Stimulated activated CD8-positive, alpha-beta memory T cell treated with anti-CD3 and anti-CD28 coated beads, Interleukin-4, amount 100 ng/mL, for 4 hours (primary cell): ENCODE data around the gene CXCR2.
"Not testable (repeated sequence)": the region's sequence is repeated elsewhere in the genome, so short reads cannot be mapped to it uniquely, and the experiment has no call there.

Source experiments
- DNase-seq, 2 donors: peaks; one replicate each; pipeline ENCODE4 v3.0.0-alpha.2; 2020; ENCODE audit warnings: low read depth in 2 of 2, low spot score in 1 of 2

CXCR2 gene

DNA sequence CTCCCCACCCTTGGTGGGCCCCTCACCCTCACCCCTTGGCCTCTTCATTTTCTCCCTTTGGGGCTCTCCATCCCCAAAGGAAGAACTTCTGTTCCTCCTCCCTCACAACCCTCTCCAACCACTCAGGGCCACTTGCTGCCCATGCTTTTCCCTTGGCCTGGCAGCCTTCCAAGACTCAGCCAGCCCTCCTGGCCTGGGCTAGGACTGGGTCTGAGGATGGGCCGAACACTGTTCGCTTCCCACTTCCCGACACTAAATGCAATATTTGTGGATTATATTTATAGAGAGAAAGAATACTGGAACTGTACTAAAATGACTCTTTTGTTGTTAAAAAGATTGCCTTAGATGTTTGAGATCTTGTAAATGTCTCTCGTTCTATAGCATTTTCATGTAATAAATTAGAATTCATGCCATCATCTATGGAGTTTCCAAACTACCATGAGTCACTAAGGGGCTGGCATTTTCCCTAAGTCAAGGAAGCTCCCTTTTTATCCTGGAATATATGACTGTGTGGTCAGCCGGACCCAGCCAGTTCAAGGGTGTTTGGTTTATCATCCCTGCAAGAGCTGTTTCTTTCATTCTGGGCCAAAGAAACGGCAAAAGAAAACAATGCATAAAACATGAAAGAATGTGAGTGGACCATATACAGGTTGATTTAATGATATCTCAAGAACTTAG is 3.8 kb downstream of the CXCR2 start:
- no peak for DNase-seq

DNA sequence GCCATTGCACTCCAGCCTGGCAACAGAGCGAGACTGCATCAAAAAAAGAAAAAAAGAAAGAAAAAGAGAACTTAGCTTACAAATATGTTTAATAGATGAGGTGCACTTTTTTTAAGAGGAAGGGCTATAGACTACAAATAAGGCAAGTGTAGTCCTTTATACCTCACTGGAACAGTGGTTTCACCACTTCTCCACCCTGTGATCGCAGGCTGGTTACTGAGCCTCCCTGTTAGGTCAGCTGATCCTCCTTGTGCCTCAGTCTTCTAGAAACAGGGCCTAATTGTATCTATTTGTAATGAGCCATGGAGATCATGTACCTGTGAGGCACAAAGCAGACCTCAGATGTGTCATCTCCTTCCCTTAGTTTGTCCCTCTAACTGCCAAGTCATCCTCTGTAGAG is 4.5 kb downstream of the CXCR2 start:
- DNase-seq, result no peak

DNA sequence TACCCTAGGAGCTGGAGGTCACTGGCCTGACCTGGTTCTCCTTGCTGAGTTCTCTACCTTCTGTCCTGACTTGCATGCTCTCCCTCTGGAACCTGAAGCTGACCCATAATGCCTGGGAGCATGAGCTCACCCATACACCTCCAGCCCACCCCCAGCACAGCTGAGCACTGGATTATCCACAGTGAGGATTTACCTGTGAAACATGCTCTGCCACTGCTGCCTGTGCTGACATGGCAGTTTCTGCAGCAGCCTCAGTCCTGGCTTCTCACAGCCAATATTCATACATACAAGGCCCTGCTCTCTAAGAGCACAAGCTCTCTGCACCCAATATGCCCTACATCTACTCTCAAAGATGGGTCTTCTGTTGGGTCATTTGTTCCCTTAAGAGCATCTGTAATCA is 5.0 kb downstream of the CXCR2 start:
- no peak for DNase-seq

DNA sequence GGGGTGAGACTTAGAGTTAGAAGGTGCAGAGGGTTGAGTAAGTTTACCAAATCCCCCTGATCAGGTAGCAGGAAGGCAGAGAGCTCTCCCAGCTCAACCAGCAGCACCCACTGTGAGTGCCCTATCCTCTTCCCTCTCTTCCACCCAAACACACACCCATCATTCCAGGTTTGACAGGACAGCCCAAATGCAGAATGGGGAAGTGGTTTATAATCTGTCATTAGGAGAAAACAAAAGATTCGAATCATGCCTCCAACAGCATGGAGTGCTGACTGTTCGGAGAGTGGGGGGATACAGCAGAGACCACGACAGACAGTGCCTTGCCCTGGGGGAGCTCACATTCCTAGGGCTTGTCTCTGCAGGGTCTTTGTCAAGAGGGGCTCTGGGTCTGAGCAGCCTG is 11.7 kb downstream of the CXCR2 start:
- DNase-seq, result no peak

DNA sequence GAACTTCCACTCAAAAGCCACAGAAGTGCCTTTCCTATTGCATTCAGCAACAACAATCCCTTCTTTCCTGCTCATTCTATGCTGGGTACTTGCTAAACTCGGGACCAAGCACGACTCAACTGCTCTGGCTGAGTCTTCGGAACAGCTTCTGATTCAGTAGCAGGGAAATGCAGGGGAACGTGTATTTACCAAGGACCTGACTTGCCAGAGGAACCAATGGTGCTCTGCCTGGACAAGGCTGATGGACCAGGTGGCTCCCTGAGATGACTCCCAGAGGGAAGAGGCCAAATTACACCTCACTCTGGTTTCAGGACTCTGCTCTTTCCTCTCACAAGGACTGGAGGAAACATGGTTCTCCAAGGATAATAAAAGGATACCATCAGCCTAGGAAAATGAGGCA is 12.2 kb downstream of the CXCR2 start:
- DNase-seq, result no peak

DNA sequence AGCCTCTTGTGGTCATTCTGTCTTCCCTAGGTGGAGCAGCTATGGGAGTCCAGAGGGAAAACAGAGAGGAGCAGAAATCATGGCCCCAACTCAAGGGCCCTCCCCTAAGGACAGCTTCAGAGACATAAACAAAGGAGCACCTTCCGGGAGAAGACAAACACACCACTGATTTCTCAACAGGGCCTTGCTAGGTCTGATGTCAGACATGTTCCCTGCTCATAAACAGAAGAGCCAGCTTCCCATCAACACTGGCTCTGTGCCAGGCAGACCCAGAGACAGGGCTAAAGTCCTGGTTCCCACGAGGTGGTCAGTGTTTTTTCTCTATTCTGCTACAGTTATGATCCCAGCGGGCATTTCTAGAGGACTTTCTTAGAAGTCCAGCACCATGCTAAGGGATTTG is 19.3 kb downstream of the CXCR2 start:
- no peak for DNase-seq

DNA sequence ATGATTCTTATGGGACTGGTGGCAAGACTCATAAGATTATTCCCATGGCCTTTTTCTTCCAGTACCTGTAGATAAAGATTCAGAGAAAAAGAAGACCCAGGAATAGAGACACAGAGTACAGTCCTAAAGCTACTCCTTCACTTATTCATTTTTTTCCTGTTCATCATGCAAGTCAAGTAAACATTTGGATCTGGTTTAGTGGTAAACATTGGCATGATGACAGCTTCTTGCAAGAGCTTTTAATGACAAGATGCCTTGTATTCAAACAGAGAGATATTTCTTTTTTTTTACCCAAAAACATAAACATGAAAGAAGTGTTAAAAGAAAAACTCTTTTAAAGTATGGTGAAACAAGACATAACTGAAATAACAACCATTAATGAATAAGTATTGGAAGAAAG is 20.2 kb downstream of the CXCR2 start:
- no peak for DNase-seq

DNA sequence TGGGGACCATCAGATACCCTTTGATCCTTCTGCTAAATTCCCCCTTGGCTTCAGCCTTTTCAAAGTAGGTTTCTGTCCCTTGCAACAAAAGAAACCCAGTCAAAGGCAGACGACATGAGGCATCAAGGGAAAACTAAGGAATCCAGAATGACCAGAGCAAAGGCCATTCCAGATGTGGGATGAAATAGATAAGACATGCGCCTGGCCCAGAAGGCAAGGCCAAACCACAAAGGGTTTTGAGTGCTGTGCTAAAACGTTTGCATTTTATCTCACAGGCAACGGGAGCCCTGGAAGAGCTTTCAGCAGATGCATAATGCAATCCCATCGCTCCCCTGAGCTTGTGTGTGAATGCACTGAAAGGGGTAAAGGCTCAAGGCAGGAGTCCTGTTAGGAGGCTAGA is 23.3 kb downstream of the CXCR2 start:
- no peak for DNase-seq

DNA sequence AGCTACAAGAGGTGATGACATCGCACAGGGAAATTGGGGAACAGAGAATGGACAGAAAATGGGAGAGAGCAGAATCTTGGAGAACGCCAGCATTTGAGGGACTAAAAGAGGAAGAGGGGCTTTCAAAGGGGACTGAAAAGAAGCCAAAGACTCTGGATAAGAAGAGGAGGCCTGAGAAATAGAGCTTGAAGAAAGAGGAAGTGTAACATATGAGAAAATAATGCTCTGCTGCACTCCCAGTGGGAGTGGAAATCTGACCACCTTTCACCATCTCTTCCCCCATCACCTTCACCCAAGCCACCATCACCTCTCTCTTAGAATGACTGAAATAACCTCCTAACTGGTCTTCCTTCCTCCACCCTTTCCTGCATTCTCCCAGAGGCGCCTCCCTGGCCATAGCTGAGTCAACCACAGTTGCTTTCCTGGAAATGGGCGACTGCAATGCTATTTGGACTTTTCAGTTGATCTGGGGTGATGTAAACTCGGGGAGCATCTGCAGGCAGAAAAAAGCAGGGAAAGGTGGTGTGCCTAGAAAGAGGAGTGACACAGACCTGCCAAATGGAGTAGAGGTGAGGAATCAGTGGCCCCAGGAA is 24.1 kb downstream of the CXCR2 start:
- no peak for DNase-seq

DNA sequence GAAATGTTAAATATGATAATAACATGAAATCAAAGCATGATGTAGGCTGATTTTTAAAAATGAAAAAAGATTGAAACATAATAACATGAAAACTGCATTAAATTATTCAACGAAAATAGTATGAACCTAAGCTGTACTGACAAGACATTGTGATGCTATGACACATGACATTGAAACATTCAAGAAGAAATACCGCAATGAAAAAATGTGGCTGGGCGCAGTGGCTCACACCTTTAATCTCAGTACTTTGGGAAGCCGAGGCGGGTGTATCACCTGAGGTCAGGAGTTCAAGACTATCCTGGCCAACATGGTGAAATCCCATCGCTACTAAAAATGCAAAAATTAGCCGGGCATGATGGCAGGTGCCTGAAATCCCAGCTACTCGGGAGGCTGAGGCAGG is 26.3 kb downstream of the CXCR2 start:
- DNase-seq, result no peak

DNA sequence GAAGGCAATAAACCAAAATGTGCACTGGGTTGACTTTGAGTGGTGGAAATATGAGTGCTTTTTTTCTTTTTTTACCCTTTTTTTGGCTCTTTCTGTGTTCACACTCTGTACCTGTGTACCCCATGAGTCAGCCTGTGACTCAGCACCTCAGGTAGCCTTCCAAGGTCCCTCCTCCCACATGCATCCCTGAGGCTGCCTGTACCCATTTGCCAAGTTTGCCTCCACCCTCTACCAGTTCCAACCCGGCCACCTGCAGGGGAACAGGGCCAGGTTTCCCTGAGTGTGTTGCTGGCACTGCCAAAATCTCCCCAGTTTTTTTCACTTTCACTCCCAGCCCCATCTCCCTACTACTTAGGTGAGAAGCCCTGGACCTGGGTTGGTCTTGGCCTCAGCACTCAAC is 26.9 kb downstream of the CXCR2 start:
- DNase-seq, result no peak

DNA sequence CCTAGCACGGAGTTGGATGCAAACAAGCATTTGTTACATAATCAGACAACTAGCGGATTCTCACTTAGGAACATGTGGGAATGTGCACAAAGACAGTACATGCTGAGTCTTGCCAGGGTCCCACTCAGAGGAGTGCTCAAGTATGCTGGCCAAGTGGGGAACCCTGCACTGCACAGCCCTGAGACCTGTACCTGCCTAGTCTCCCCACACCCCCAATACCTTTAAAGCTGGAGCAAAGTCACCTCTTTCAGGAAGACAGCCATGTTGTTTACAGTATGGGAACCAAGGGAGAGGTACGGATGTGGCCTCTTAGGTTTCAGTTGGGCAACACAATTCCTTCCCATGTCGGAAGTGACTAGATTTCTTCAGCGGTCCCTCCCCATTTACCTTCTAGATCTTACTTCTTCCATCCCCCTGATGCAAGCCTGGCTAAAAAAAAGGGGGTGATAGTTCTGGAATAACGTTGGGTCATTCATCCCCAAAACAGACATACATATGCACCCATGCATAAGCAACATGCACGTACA is 30.2 kb downstream of the CXCR2 start:
- no peak for DNase-seq

DNA sequence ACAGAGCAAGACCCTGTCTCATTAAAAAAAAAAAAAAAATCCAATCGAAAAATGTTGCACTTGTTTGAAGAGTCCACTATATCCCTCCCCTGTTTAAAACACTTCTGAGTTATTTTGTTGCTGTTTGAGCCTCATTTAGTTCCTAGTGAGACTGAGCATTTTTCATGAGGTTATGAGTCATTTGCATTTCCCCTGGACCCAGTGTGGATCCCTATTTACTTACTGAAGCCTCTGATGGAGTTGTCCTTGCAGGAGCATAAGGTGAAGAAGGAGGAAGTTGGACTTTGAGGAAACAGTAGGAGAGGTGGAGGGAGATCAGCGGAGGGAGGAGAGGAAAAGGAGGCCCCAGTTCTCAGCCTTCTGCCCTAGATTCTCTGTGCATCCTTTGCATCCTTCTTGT is 35.8 kb downstream of the CXCR2 start:
- DNase-seq, result no peak

DNA sequence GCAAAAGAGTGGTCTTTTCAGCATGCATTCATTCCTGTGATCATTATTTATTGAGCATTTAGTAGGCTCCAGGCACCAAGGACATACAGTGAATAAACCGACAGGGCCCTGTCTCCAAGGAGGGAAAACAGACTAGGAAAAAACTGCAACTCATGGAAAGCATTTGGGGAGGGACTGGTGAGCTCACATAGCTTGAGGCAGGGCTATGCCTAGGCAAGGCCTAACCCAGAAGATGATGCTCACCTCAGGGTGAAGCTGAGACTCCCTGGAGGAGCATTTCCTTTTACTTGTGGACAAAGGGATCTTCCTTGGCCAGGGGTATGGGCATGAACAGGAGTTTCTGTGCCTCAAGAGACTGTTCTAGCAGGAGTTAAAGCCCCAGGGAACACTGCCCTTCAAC is 37.0 kb downstream of the CXCR2 start:
- DNase-seq, result no peak

DNA sequence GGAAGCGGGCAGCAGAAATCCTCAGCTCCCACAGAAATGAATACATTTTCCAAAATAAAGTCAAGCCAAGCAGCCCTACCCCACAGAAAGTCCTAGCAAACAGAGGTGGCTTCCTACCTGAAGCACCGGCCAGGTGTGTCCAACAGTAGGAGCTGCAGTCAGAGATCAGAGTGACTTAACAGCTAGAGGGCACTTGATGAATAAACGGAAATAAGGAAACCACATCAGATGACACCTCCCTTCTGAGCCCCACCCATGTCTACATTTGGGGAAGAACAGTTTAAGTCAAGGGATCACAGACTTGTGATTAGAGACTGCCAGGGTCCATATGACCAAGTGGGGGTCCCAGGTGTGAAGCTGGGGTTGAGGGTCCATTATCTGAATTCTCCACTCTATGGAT is 41.0 kb downstream of the CXCR2 start, which contains the start of gene CXCR1:
Gene CXCR1 (minus strand): TSS at position 172 of the 400 bp plus-strand sequence. CDS start 1,751 bp downstream, outside the sequence.
- DNase-seq, result peak; percentile 2 to 8

DNA sequence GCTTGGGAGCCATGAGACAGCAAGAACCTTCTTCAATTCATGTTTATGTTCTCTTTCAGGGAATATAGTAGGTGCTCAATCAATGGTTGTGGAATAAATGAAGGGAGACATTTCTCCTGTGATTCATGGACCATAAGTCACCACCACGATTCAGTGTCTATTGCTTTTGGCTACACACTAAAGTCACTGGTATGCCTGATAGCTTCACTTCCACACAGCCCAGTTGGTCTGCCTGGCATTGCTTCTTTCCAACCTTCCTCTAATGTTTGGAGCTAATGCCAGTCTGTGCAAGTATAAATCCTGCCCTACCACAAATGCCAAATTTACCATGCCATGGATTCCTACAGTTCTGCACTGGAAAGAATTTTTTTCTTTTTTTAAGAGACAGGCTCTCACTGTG is 42.2 kb downstream of the CXCR2 start:
- DNase-seq, result no peak

DNA sequence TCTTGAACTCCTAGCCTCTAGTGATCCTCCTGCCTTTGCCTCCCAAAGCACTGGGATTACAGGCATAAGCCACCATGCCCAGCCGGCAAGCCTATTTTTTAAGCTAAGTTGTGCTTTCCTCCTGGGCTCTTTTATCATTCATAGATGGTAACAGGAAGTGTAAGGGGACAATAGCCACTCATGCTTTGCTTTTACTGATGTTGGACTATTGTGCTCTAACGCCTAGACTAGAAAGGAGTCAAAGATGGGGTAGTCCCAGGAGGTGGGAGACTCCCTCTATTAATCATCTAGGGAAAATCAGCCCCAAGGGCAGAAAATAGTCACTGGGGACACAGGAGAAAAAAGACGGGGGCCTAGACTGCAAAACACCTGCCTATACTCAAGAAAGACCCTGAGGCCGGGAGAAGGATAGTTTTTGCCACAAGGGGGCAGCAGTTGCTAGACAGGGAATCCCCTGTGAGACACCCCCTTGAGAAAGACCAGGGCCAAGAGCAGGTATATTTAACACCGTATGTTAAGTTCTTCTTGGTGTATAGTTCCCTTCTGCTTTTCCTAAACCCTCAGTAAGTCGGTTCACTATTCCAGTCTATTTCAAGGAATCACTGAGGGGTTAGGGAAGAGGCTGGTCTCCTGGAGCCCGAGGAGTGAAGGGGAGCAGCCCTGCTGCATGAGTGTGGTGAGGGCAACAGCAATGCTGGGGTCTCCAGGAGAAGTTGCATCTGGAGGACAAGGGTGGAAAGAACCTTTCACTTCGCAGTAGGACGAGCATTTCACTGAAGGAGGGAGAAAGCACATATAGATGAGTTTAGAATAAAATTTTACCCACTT is 43.0 kb downstream of the CXCR2 start:
- peak; percentile 50 to 62 for DNase-seq

DNA sequence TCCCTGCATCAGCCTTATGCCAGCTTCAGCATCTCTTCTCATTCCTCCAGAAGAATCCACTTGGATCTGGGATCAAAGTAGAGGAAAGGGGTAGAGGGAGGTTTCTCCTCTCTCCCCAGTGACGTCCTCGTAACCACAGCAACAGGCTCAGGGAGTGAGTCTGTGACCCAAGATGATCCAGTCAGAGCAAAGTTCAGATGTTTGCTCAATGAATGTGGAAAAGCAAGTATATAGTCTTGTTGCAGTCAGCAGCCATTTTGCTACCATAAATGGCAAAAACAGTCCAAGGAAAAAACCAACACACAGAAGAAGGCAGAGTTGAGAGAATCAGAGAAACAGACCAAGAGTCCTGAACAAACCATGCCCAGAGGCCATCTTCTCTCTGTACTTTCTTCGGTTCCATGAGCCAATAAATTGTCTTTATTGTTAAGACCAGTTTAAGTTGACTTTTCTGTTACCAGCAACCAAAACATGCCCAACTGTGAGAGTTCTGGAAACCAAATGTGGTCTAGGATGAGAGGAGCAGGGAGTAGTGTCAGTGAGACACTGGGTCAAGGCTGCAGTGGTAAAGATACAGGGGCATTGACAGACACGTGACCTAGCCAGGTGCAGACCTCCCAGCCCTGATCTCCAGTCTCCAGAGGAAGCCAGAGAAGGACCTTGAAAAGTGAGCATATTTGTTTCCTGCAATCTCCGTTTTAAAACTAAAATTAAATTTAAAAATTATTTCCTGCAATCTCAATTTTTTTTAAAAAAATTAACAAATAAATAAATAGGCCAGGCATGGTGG is 44.1 kb downstream of the CXCR2 start:
- DNase-seq, result no peak

DNA sequence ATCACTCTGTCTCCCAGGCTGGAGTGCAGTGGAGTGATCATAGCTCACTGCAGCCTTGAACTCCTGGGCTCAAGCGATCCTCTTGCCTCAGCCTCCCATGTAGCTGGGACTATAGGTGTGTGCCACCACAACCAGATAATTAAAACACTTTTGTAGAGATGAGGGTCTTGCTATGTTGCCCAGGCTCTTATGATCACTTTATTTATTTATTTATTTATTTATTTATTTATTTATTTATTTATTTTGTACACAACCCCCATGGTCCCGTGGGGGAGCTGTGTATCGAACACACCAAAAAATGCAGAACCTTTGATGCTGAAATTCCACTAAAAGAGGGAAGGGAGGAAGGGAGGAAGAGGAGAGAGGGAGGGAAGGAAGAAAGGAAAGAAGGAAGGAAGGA is 45.9 kb downstream of the CXCR2 start:
- DNase-seq, result not testable (repeated sequence)

DNA sequence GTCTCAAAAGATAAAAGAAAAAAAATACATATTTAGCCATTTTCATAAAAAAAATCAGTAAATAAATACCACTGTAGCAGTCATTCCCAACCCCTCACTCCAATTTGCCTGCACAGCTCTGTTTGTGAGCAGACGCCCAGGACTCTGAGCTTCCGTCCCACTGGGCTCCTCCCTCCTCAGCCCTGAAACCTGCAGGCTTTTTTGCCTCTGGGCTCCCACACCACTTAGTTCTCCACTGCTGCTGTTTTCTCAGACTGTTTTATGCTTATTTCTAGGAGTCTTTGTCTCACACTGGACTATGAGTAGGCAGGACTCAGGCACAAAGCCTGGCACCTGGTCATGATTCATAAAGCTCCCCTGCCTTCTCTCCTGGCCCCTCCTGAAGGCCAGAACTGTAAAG is 47.0 kb downstream of the CXCR2 start:
- no peak for DNase-seq

DNA sequence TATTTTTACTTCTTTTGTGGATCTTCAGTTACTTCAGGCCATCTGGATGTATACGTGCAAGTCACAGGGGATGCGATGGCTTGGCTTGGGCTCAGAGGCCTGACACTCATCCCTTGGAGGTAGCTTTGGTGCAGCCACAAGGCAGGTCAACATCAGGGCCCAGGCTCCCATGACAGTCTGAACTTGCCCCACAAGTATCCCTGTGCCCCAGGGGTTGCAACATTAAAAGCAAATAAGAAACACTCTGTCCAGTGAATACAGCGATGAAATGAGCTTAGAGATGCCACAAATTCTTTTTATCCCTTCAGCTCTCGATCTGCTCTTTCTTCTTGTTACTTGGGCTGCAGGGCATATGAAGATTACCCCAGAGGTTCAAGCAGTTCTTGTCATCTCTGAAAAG is 54.0 kb downstream of the CXCR2 start:
- no peak for DNase-seq
